ENCODE data around the gene KY. TPM values are rescaled to one million over a fixed set of nuclear protein-coding genes. Genes with fewer than 3 reads are reported as not detected.

The KY gene
- total and polyA plus RNA-seq, 5 donors from 2014 or later = not detected

- H3K27ac Mint-ChIP-seq = no peak overlapping the region
- H3K4me3 ChIP-seq (ENCODE audit: low read depth, low read length) = no peak overlapping the region
- H3K9me3 ChIP-seq (ENCODE audit: control insufficient read depth in 2 of 2, low read length in 2 of 2) = peaks cover 10 to 20% of the 10 kb centered on the region in 2 experiments
- no peak for ATAC-seq (ENCODE audit: low read depth in 2 of 2)
- peaks cover 0 to 20% (median 5%) of the 10 kb centered on the region in 7 donors for H3K9me3 Mint-ChIP-seq
- H3K27ac ChIP-seq (ENCODE audit: insufficient read depth, low read length, poor library complexity, severe bottlenecking) = no peak overlapping the region
- no peak overlapping the region for H3K4me3 Mint-ChIP-seq
- no peaks in the 10 kb centered on the region for H3K4me1 ChIP-seq (ENCODE audit: control insufficient read depth, insufficient read depth, low read length, poor library complexity, severe bottlenecking)
- H3K4me1 Mint-ChIP-seq = no peaks in the 10 kb centered on the region
- DNase-seq = no peak
- H3K36me3 Mint-ChIP-seq = peaks cover 3% of the 10 kb centered on the region
- H3K36me3 ChIP-seq (ENCODE audit: control insufficient read depth, insufficient read depth, low read length) = no peaks in the 10 kb centered on the region
- H3K27me3 ChIP-seq (ENCODE audit: control insufficient read depth, insufficient read depth, low read length) = peaks cover 10% of the 10 kb centered on the region
- H3K27me3 Mint-ChIP-seq = no peaks in the 10 kb centered on the region
Observed at GRCh38 chr3:134627831-134628230, 23.0 kb downstream of the KY start.

GRCh38 chr3:134625885-134626741 lies 24.7 kb downstream of the KY start:
- Histone ChIP-seq H3K9me3 (ENCODE audit: control insufficient read depth in 2 of 2, low read length in 2 of 2) (peaks cover 9 to 12% of the 10 kb centered on the region in 2 experiments), H3K4me1 (ENCODE audit: control insufficient read depth, insufficient read depth, low read length, poor library complexity, severe bottlenecking) (no peaks in the 10 kb centered on the region), H3K36me3 (ENCODE audit: control insufficient read depth, insufficient read depth, low read length) (no peaks in the 10 kb centered on the region), H3K4me3 (ENCODE audit: low read depth, low read length) (no peak overlapping the region), H3K27ac (ENCODE audit: insufficient read depth, low read length, poor library complexity, severe bottlenecking) (no peak overlapping the region), H3K27me3 (ENCODE audit: control insufficient read depth, insufficient read depth, low read length) (peaks cover 4% of the 10 kb centered on the region)
- H3K27me3 Mint-ChIP-seq = no peaks in the 10 kb centered on the region
- peaks cover 0 to 16% (median 3%) of the 10 kb centered on the region in 7 donors for H3K9me3 Mint-ChIP-seq
- H3K4me1 Mint-ChIP-seq = no peaks in the 10 kb centered on the region
- peaks cover 3% of the 10 kb centered on the region for H3K36me3 Mint-ChIP-seq
- H3K4me3 Mint-ChIP-seq = no peak overlapping the region
- ATAC-seq (ENCODE audit: low read depth in 2 of 2) (no peak), DNase-seq (no peak)
- H3K27ac Mint-ChIP-seq = no peak overlapping the region

GRCh38 chr3:134625462-134625861 lies 25.4 kb downstream of the KY start:
- Mint-ChIP-seq H3K4me1 (no peaks in the 10 kb centered on the region), H3K4me3 (no peak overlapping the region), H3K27me3 (no peaks in the 10 kb centered on the region), H3K9me3 (peaks cover 0 to 9% (median 2%) of the 10 kb centered on the region in 7 donors), H3K27ac (no peak overlapping the region), H3K36me3 (peaks cover 3% of the 10 kb centered on the region)
- ATAC-seq (ENCODE audit: low read depth in 2 of 2) = no peak
- H3K27me3 ChIP-seq (ENCODE audit: control insufficient read depth, insufficient read depth, low read length) = peaks cover 2% of the 10 kb centered on the region
- no peaks in the 10 kb centered on the region for H3K36me3 ChIP-seq (ENCODE audit: control insufficient read depth, insufficient read depth, low read length)
- no peak overlapping the region for H3K27ac ChIP-seq (ENCODE audit: insufficient read depth, low read length, poor library complexity, severe bottlenecking)
- peaks cover 3 to 5% of the 10 kb centered on the region in 2 experiments for H3K9me3 ChIP-seq (ENCODE audit: control insufficient read depth in 2 of 2, low read length in 2 of 2)
- no peak overlapping the region for H3K4me3 ChIP-seq (ENCODE audit: low read depth, low read length)
- no peak for DNase-seq
- no peaks in the 10 kb centered on the region for H3K4me1 ChIP-seq (ENCODE audit: control insufficient read depth, insufficient read depth, low read length, poor library complexity, severe bottlenecking)

GRCh38 chr3:134624537-134625287 lies 26.1 kb downstream of the KY start:
- Histone ChIP-seq H3K27ac (ENCODE audit: insufficient read depth, low read length, poor library complexity, severe bottlenecking) (no peak overlapping the region), H3K36me3 (ENCODE audit: control insufficient read depth, insufficient read depth, low read length) (no peaks in the 10 kb centered on the region), H3K4me3 (ENCODE audit: low read depth, low read length) (no peak overlapping the region), H3K4me1 (ENCODE audit: control insufficient read depth, insufficient read depth, low read length, poor library complexity, severe bottlenecking) (no peaks in the 10 kb centered on the region), H3K27me3 (ENCODE audit: control insufficient read depth, insufficient read depth, low read length) (peaks cover 2% of the 10 kb centered on the region), H3K9me3 (ENCODE audit: control insufficient read depth in 2 of 2, low read length in 2 of 2) (no peaks in the 10 kb centered on the region)
- no peak overlapping the region for H3K4me3 Mint-ChIP-seq
- ATAC-seq (ENCODE audit: low read depth in 2 of 2) (no peak), DNase-seq (no peak)
- peaks cover 3% of the 10 kb centered on the region for H3K36me3 Mint-ChIP-seq
- H3K27ac Mint-ChIP-seq = no peak overlapping the region
- peaks cover 0 to 4% (median 2%) of the 10 kb centered on the region in 7 donors for H3K9me3 Mint-ChIP-seq
- H3K4me1 Mint-ChIP-seq = no peaks in the 10 kb centered on the region
- no peaks in the 10 kb centered on the region for H3K27me3 Mint-ChIP-seq

GRCh38 chr3:134623615-134624245 lies 27.1 kb downstream of the KY start:
- H3K4me1 Mint-ChIP-seq = no peaks in the 10 kb centered on the region
- peaks cover 0 to 4% (median 0%) of the 10 kb centered on the region in 7 donors for H3K9me3 Mint-ChIP-seq
- ATAC-seq (ENCODE audit: low read depth in 2 of 2) (no peak), DNase-seq (no peak)
- Histone ChIP-seq H3K4me1 (ENCODE audit: control insufficient read depth, insufficient read depth, low read length, poor library complexity, severe bottlenecking) (no peaks in the 10 kb centered on the region), H3K4me3 (ENCODE audit: low read depth, low read length) (no peak overlapping the region), H3K27me3 (ENCODE audit: control insufficient read depth, insufficient read depth, low read length) (peaks cover 2% of the 10 kb centered on the region), H3K9me3 (ENCODE audit: control insufficient read depth in 2 of 2, low read length in 2 of 2) (no peaks in the 10 kb centered on the region), H3K36me3 (ENCODE audit: control insufficient read depth, insufficient read depth, low read length) (no peaks in the 10 kb centered on the region), H3K27ac (ENCODE audit: insufficient read depth, low read length, poor library complexity, severe bottlenecking) (no peak overlapping the region)
- no peak overlapping the region for H3K4me3 Mint-ChIP-seq
- H3K36me3 Mint-ChIP-seq = peaks cover 3% of the 10 kb centered on the region
- H3K27ac Mint-ChIP-seq = peak overlapping the region in 1 of 3 donors; percentile 54
- H3K27me3 Mint-ChIP-seq = no peaks in the 10 kb centered on the region

- no peak for DNase-seq
- H3K9me3 ChIP-seq (ENCODE audit: control insufficient read depth in 2 of 2, low read length in 2 of 2) = no peaks in the 10 kb centered on the region
- H3K27ac ChIP-seq (ENCODE audit: insufficient read depth, low read length, poor library complexity, severe bottlenecking) = no peak overlapping the region
- Mint-ChIP-seq H3K36me3 (peaks cover 3% of the 10 kb centered on the region), H3K4me3 (no peak overlapping the region), H3K4me1 (no peaks in the 10 kb centered on the region), H3K27me3 (no peaks in the 10 kb centered on the region), H3K27ac (no peak overlapping the region), H3K9me3 (peaks cover 0 to 4% (median 0%) of the 10 kb centered on the region in 7 donors)
- no peaks in the 10 kb centered on the region for H3K4me1 ChIP-seq (ENCODE audit: control insufficient read depth, insufficient read depth, low read length, poor library complexity, severe bottlenecking)
- H3K4me3 ChIP-seq (ENCODE audit: low read depth, low read length) = no peak overlapping the region
- H3K36me3 ChIP-seq (ENCODE audit: control insufficient read depth, insufficient read depth, low read length) = no peaks in the 10 kb centered on the region
- H3K27me3 ChIP-seq (ENCODE audit: control insufficient read depth, insufficient read depth, low read length) = peaks cover 2% of the 10 kb centered on the region
- no peak for ATAC-seq (ENCODE audit: low read depth in 2 of 2)
Observed at GRCh38 chr3:134622806-134623365, 27.9 kb downstream of the KY start.

GRCh38 chr3:134621854-134622253 lies 29.0 kb downstream of the KY start:
- no peak for DNase-seq
- no peaks in the 10 kb centered on the region for H3K4me1 ChIP-seq (ENCODE audit: control insufficient read depth, insufficient read depth, low read length, poor library complexity, severe bottlenecking)
- Mint-ChIP-seq H3K27ac (no peak overlapping the region), H3K9me3 (peaks cover 0 to 2% (median 0%) of the 10 kb centered on the region in 7 donors), H3K27me3 (no peaks in the 10 kb centered on the region), H3K36me3 (peaks cover 3% of the 10 kb centered on the region), H3K4me1 (no peaks in the 10 kb centered on the region), H3K4me3 (no peak overlapping the region)
- no peaks in the 10 kb centered on the region for H3K9me3 ChIP-seq (ENCODE audit: control insufficient read depth in 2 of 2, low read length in 2 of 2)
- no peaks in the 10 kb centered on the region for H3K36me3 ChIP-seq (ENCODE audit: control insufficient read depth, insufficient read depth, low read length)
- H3K4me3 ChIP-seq (ENCODE audit: low read depth, low read length) = no peak overlapping the region
- no peak for ATAC-seq (ENCODE audit: low read depth in 2 of 2)
- no peaks in the 10 kb centered on the region for H3K27me3 ChIP-seq (ENCODE audit: control insufficient read depth, insufficient read depth, low read length)
- H3K27ac ChIP-seq (ENCODE audit: insufficient read depth, low read length, poor library complexity, severe bottlenecking) = no peak overlapping the region
